Tibial artery (tissue), 4 donors: ENCODE data around the gene MICA.
"Not testable (repeated sequence)": the region's sequence is repeated elsewhere in the genome, so short reads cannot be mapped to it uniquely, and the experiment has no call there.

ENCODE experiments used
- DNase-seq, 2 donors: peaks; one replicate each; pipeline ENCODE4 v3.0.0-alpha.2; 2019
- H3K27ac ChIP-seq, 2 donors: fragments of 200-600 bp; sonication (generic) in 1 of 2; 1 replicate in 1 of 2; 2 replicates in 1 of 2; pipeline ENCODE4 v1.5.1; 2018 to 2019; ENCODE audit warnings: mild to moderate bottlenecking in 1 of 2
- H3K27me3 ChIP-seq, 2 donors: fragments of 200-600 bp; sonication (generic) in 1 of 2; one replicate each; pipeline versions ENCODE4 v1.5.1 to v1.6.0; 2016 to 2019
- H3K36me3 ChIP-seq, 3 donors: fragments of 200-600 bp; sonication (generic) in 2 of 3; one replicate each; pipeline ENCODE4 v1.5.1; 2016 to 2019; ENCODE audit warnings: mild to moderate bottlenecking in 2 of 3
- H3K4me1 ChIP-seq, 4 donors: fragments of 200-600 bp; sonication (generic) in 2 of 4; 1 replicate in 3 of 4; 2 replicates in 1 of 4; pipeline ENCODE4 v1.5.1; 2016 to 2019
- H3K4me3 ChIP-seq, 2 donors: fragments of 200-600 bp; sonication (generic) in 1 of 2; 1 replicate in 1 of 2; 2 replicates in 1 of 2; pipeline ENCODE4 v1.5.1; 2018 to 2019; ENCODE audit warnings: mild to moderate bottlenecking in 2 of 2
- H3K9me3 ChIP-seq, 3 donors: fragments of 200-600 bp; sonication (generic) in 1 of 3; one replicate each; pipeline ENCODE4 v1.5.1; 2016 to 2019
- CTCF ChIP-seq, 2 experiments: fragments of 200-600 bp in 1 of 2; fragments of 450-650 bp in 1 of 2; IDR thresholded peaks; one replicate each; pipeline ENCODE4 v1.5.1; 2017 to 2019; ENCODE audit warnings: antibody characterized with exemption in 2 of 2, mild to moderate bottlenecking in 1 of 2, moderate library complexity in 1 of 2
- intact Hi-C: fragments of 100-400 bp; cut with DNase I; formaldehyde crosslinking; loops from one replicate; pipeline ENCODE4 v1.15.0; 2023; ENCODE audit warnings: low total_unique reads

MICA gene

GRCh38 chr6:31441365-31442267 is 38.2 kb downstream of the MICA start:
- peak; percentile 86 to 88 for DNase-seq
- intact Hi-C loops: loop anchor here (2.0 kb wide), 1 partner anchor 45 kb away; no protein-coding TSS in a partner anchor

GRCh38 chr6:31446481-31446880 is 43.1 kb downstream of the MICA start:
- H3K36me3 ChIP-seq: no peaks in the 10 kb centered on the region
- intact Hi-C loops: no loop called here
- DNase-seq: no peak
- no peak for TF ChIP-seq CTCF (IDR thresholded peaks at IDR 0.05)
- peaks cover 0 to 4% (median 1%) of the 10 kb centered on the region in 4 donors for H3K4me1 ChIP-seq
- H3K4me3 ChIP-seq: no peak overlapping the region
- H3K9me3 ChIP-seq: no peaks in the 10 kb centered on the region
- no peak overlapping the region for H3K27ac ChIP-seq
- H3K27me3 ChIP-seq: no peaks in the 10 kb centered on the region

More at GRCh38 chr6:31441365-31442267, 38.2 kb downstream of the MICA start:
- TF ChIP-seq CTCF (IDR thresholded peaks at IDR 0.05): peak; percentile 79 to 91
- Histone ChIP-seq H3K9me3 (peaks cover 0 to 7% (median 0%) of the 10 kb centered on the region in 3 donors), H3K36me3 (no peaks in the 10 kb centered on the region), H3K4me3 (peak overlapping the region in 1 of 2 donors; percentile 41), H3K27me3 (no peaks in the 10 kb centered on the region), H3K27ac (no peak overlapping the region), H3K4me1 (peaks cover 0 to 8% (median 1%) of the 10 kb centered on the region in 4 donors)

- intact Hi-C loops, H3K27me3 ChIP-seq, H3K4me1 ChIP-seq, H3K36me3 ChIP-seq, H3K9me3 ChIP-seq, H3K27ac ChIP-seq, H3K4me3 ChIP-seq, DNase-seq: not testable (repeated sequence)
Observed at GRCh38 chr6:31446999-31447789, 43.8 kb downstream of the MICA start.

- TF ChIP-seq CTCF (IDR thresholded peaks at IDR 0.05): no peak
- H3K27me3 ChIP-seq: no peaks in the 10 kb centered on the region
- no peak for DNase-seq
- no peaks in the 10 kb centered on the region for H3K36me3 ChIP-seq
- intact Hi-C loops: no loop called here
- H3K4me3 ChIP-seq: no peak overlapping the region
- no peaks in the 10 kb centered on the region for H3K4me1 ChIP-seq
- H3K27ac ChIP-seq: no peak overlapping the region
- peaks cover 0 to 7% (median 0%) of the 10 kb centered on the region in 3 donors for H3K9me3 ChIP-seq
Observed at GRCh38 chr6:31450751-31451150, 47.4 kb downstream of the MICA start.

- DNase-seq: no peak
- Histone ChIP-seq H3K27me3 (no peaks in the 10 kb centered on the region), H3K36me3 (no peaks in the 10 kb centered on the region), H3K9me3 (peaks cover 0 to 7% (median 0%) of the 10 kb centered on the region in 3 donors), H3K4me3 (no peak overlapping the region), H3K4me1 (no peaks in the 10 kb centered on the region), H3K27ac (no peak overlapping the region)
- TF ChIP-seq CTCF (IDR thresholded peaks at IDR 0.05): no peak
- intact Hi-C loops: no loop called here
Observed at GRCh38 chr6:31452859-31453258, 49.5 kb downstream of the MICA start.

GRCh38 chr6:31453259-31453658 is 49.9 kb downstream of the MICA start:
- Histone ChIP-seq H3K9me3 (peaks cover 0 to 7% (median 0%) of the 10 kb centered on the region in 3 donors), H3K27me3 (no peaks in the 10 kb centered on the region), H3K27ac (no peak overlapping the region), H3K4me3 (no peak overlapping the region), H3K36me3 (no peaks in the 10 kb centered on the region), H3K4me1 (no peaks in the 10 kb centered on the region)
- intact Hi-C loops: no loop called here
- DNase-seq: no peak
- no peak for TF ChIP-seq CTCF (IDR thresholded peaks at IDR 0.05)

- H3K9me3 ChIP-seq, H3K27ac ChIP-seq, H3K36me3 ChIP-seq, H3K4me3 ChIP-seq, intact Hi-C loops, H3K27me3 ChIP-seq, DNase-seq: not testable (repeated sequence)
- H3K4me1 ChIP-seq: peaks cover 0 to 11% (median 8%) of the 10 kb centered on the region in 4 donors
Observed at GRCh38 chr6:31459864-31460263, 56.5 kb downstream of the MICA start.
